CD14-positive monocyte (primary cell): ENCODE measurements around the gene GRIK4. TPM values are rescaled to one million over a fixed set of nuclear protein-coding genes. Genes with fewer than 3 reads are reported as not detected.

ENCODE experiments used
- DNase-seq, 3 donors: peaks; one replicate each; pipeline ENCODE4 v3.0.0-alpha.2; 2011 to 2022
- H2AFZ ChIP-seq: 2 replicates; pipeline ENCODE4 v1.6.0; 2012; ENCODE audit warnings: mild to moderate bottlenecking, low read depth, low read length, inconsistent platforms; ENCODE audit not compliant: insufficient read depth, poor library complexity, severe bottlenecking
- H3K27ac ChIP-seq, 2 donors: 1 replicate in 1 of 2; 2 replicates in 1 of 2; pipeline ENCODE4 v1.5.1; 2012 to 2013; ENCODE audit warnings: low read length in 2 of 2, control low read depth in 1 of 2, inconsistent platforms in 1 of 2, low read depth in 1 of 2, mild to moderate bottlenecking in 1 of 2
- H3K27me3 ChIP-seq, 2 donors: one replicate each; pipeline versions ENCODE4 v1.6.0 to v1.6.1; 2011 to 2013; ENCODE audit warnings: low read length in 2 of 2; ENCODE audit not compliant: control insufficient read depth in 2 of 2, insufficient read depth in 2 of 2
- H3K36me3 ChIP-seq, 2 donors: replicated peaks in 1 of 2; 1 replicate in 1 of 2; 2 replicates in 1 of 2; pipeline versions ENCODE4 v1.5.1 to v1.6.1; 2012 to 2013; ENCODE audit warnings: low read length in 2 of 2, control low read depth in 1 of 2, inconsistent platforms in 1 of 2, mild to moderate bottlenecking in 1 of 2; ENCODE audit not compliant: insufficient read depth in 2 of 2, control insufficient read depth in 1 of 2
- H3K4me1 ChIP-seq, 2 donors: 1 replicate in 1 of 2; 2 replicates in 1 of 2; pipeline versions ENCODE4 v1.5.1 to v1.6.1; 2012 to 2013; ENCODE audit warnings: low read length in 2 of 2, control low read depth in 1 of 2, inconsistent platforms in 1 of 2, mild to moderate bottlenecking in 1 of 2, moderate library complexity in 1 of 2; ENCODE audit not compliant: insufficient read depth in 2 of 2, control insufficient read depth in 1 of 2
- H3K4me2 ChIP-seq: replicated peaks from 2 replicates; pipeline ENCODE3; 2012; ENCODE audit warnings: low read length, moderate library complexity, mild to moderate bottlenecking; ENCODE audit not compliant: poor library complexity, severe bottlenecking; ENCODE audit errors: extremely low read depth
- H3K4me3 ChIP-seq, 3 experiments: fragments of 200-600 bp in 1 of 3; sonication (generic) in 1 of 3; replicated peaks in 1 of 3; 1 replicate in 2 of 3; 2 replicates in 1 of 3; pipeline ENCODE4 v1.5.1; 2011 to 2013; ENCODE audit warnings: low read length in 3 of 3, mild to moderate bottlenecking in 3 of 3, control low read depth in 2 of 3, low read depth in 2 of 3, inconsistent platforms in 1 of 3, moderate library complexity in 1 of 3
- H3K79me2 ChIP-seq: 2 replicates; pipeline ENCODE4 v1.6.0; 2012; ENCODE audit warnings: mild to moderate bottlenecking, control low read depth, inconsistent platforms, low read length, moderate library complexity; ENCODE audit not compliant: insufficient read depth
- H3K9ac ChIP-seq: 2 replicates; pipeline ENCODE4 v1.6.0; 2017; ENCODE audit warnings: low read length, mild to moderate bottlenecking; ENCODE audit not compliant: insufficient read depth, poor library complexity, severe bottlenecking
- H3K9me3 ChIP-seq, 2 donors: replicated peaks in 1 of 2; 1 replicate in 1 of 2; 2 replicates in 1 of 2; pipeline versions ENCODE4 v1.5.1 to v1.6.1; 2012 to 2013; ENCODE audit warnings: low read length in 2 of 2, control low read depth in 1 of 2; ENCODE audit not compliant: control insufficient read depth in 1 of 2, insufficient read depth in 1 of 2
- H4K20me1 ChIP-seq: 2 replicates; pipeline ENCODE4 v1.6.0; 2012; ENCODE audit warnings: mild to moderate bottlenecking, low read length, control low read depth, moderate library complexity; ENCODE audit not compliant: insufficient read depth
- H3K27ac Mint-ChIP-seq, 7 donors: one replicate each; pipeline ENCODE4 v1.8.0; 2020; ENCODE audit warnings: mild to moderate bottlenecking in 7 of 7, mixed read lengths in 7 of 7, moderate library complexity in 6 of 7, inconsistent platforms in 2 of 7
- H3K27me3 Mint-ChIP-seq, 3 donors: one replicate each; pipeline ENCODE4 v1.8.0; 2021 to 2022; ENCODE audit warnings: low read depth in 3 of 3, mild to moderate bottlenecking in 3 of 3, mixed read lengths in 3 of 3, moderate library complexity in 3 of 3, inconsistent platforms in 1 of 3
- H3K36me3 Mint-ChIP-seq, 2 donors: one replicate each; pipeline ENCODE4 v1.8.0; 2020; ENCODE audit warnings: mixed read lengths in 2 of 2, inconsistent platforms in 1 of 2, mild to moderate bottlenecking in 1 of 2
- H3K4me1 Mint-ChIP-seq: one replicate; pipeline ENCODE4 v1.8.0; 2020; ENCODE audit warnings: mild to moderate bottlenecking, mixed read lengths
- H3K4me3 Mint-ChIP-seq, 2 donors: one replicate each; pipeline ENCODE4 v1.8.0; 2020; ENCODE audit warnings: mild to moderate bottlenecking in 2 of 2, mixed read lengths in 2 of 2, moderate library complexity in 1 of 2
- H3K9me3 Mint-ChIP-seq, 7 donors: one replicate each; pipeline ENCODE4 v1.8.0; 2020 to 2022; ENCODE audit warnings: mixed read lengths in 7 of 7, mild to moderate bottlenecking in 6 of 7, moderate library complexity in 6 of 7, inconsistent platforms in 2 of 7
- CTCF ChIP-seq: fragments of 200-600 bp; IDR thresholded peaks from one replicate; pipeline ENCODE4 v1.8.0; 2022; ENCODE audit warnings: antibody characterized with exemption, mild to moderate bottlenecking
- WGBS: methylation state at CpG from one replicate; pipeline ENCODE4 v1.1.5; 2013; ENCODE audit warnings: missing lambda C conversion rate; ENCODE audit not compliant: insufficient coverage; 5-methylcytosine and 5-hydroxymethylcytosine counted together
- intact Hi-C, 2 donors: fragments of 100-400 bp; cut with micrococcal nuclease; formaldehyde crosslinking; loops; one replicate each; pipeline versions ENCODE4 v1.15.0 to v1.15.1; 2023
- polyA plus RNA-seq, 3 donors: library from polyadenylated mRNA; depleted of rRNA in 1 of 3; unstranded in 2 of 3; stranded (reverse) in 1 of 3; fragments of 300-500 nt in 2 of 3; fragments of >200 nt in 1 of 3; fragmentation: Illumina TruSeq in 2 of 3; gene quantifications; 1 replicate in 2 of 3; 2 replicates in 1 of 3; pipeline ENCODE4 v1.2.3, GENCODE V29; 2012 to 2021

The GRIK4 gene
- polyA plus RNA-seq, 3 donors, result not detected

- no peaks in the 10 kb centered on the region for H4K20me1 ChIP-seq
- no peaks in the 10 kb centered on the region for H3K27me3 ChIP-seq
- peaks cover 6 to 12% (median 10%) of the 10 kb centered on the region in 3 donors for H3K27me3 Mint-ChIP-seq
- no peaks in the 10 kb centered on the region for H3K4me1 ChIP-seq
- H3K4me1 Mint-ChIP-seq, result no peaks in the 10 kb centered on the region
- no peaks in the 10 kb centered on the region for H3K79me2 ChIP-seq
- intact Hi-C loops, result no loop called here
- H2AFZ ChIP-seq, result no peak overlapping the region
- H3K9ac ChIP-seq, result no peak overlapping the region
- no peak overlapping the region for H3K4me2 ChIP-seq
- H3K27ac Mint-ChIP-seq, result no peak overlapping the region
- no peak overlapping the region for H3K4me3 ChIP-seq
- DNase-seq, result no peak
- H3K27ac ChIP-seq, result no peak overlapping the region
- no peak for TF ChIP-seq CTCF
- H3K9me3 ChIP-seq, result peaks cover 0 to 5% of the 10 kb centered on the region in 2 donors
- H3K9me3 Mint-ChIP-seq, result peaks cover 0 to 5% (median 3%) of the 10 kb centered on the region in 7 donors
- no peaks in the 10 kb centered on the region for H3K36me3 Mint-ChIP-seq
- no peak overlapping the region for H3K4me3 Mint-ChIP-seq
- H3K36me3 ChIP-seq, result no peaks in the 10 kb centered on the region
- WGBS, result 97% methylated on average over 11 of the region's 11 CpGs
These were observed 25.2 kb downstream of the GRIK4 start for GRCh38 chr11:120536797-120537169.

GRCh38 chr11:120537996-120538395 is 26.4 kb downstream of the GRIK4 start:
- H3K4me3 ChIP-seq, result no peak overlapping the region
- H3K36me3 ChIP-seq, result no peaks in the 10 kb centered on the region
- Mint-ChIP-seq H3K9me3 (peaks cover 0 to 8% (median 3%) of the 10 kb centered on the region in 7 donors), H3K4me1 (no peaks in the 10 kb centered on the region), H3K27me3 (peaks cover 4 to 9% (median 7%) of the 10 kb centered on the region in 3 donors), H3K27ac (no peak overlapping the region), H3K4me3 (no peak overlapping the region), H3K36me3 (no peaks in the 10 kb centered on the region)
- peaks cover 0 to 5% of the 10 kb centered on the region in 2 donors for H3K9me3 ChIP-seq
- intact Hi-C loops, result no loop called here
- H3K79me2 ChIP-seq, result no peaks in the 10 kb centered on the region
- H3K27ac ChIP-seq, result no peak overlapping the region
- H2AFZ ChIP-seq, result no peak overlapping the region
- H3K4me2 ChIP-seq, result no peak overlapping the region
- H4K20me1 ChIP-seq, result no peaks in the 10 kb centered on the region
- H3K4me1 ChIP-seq, result no peaks in the 10 kb centered on the region
- WGBS, result 97% methylated on average over 3 of the region's 12 CpGs
- no peak overlapping the region for H3K9ac ChIP-seq
- no peak for DNase-seq
- H3K27me3 ChIP-seq, result no peaks in the 10 kb centered on the region
- TF ChIP-seq CTCF, result no peak
